Karpas-422 (cell line): ENCODE data around the gene ERC1. TPM values are rescaled to one million over a fixed set of nuclear protein-coding genes. Genes with fewer than 3 reads are reported as not detected.
"Not testable (repeated sequence)": the region's sequence is repeated elsewhere in the genome, so short reads cannot be mapped to it uniquely, and the experiment has no call there.

Experiments used
- DNase-seq: peaks from one replicate; pipeline ENCODE4 v3.0.0-alpha.2; 2015
- H2AFZ ChIP-seq: fragments of 200-600 bp; sonication (generic); 2 replicates; pipeline ENCODE4 v1.6.1; 2014; ENCODE audit warnings: antibody characterized with exemption, low read length, mixed read lengths
- H3K27ac ChIP-seq: fragments of 200-600 bp; sonication (generic); 2 replicates; pipeline ENCODE4 v1.5.1; 2014; ENCODE audit warnings: mild to moderate bottlenecking, low read length, moderate library complexity
- H3K27me3 ChIP-seq: fragments of 200-600 bp; sonication (generic); 2 replicates; pipeline ENCODE4 v1.6.1; 2014; ENCODE audit warnings: low read length, mixed read lengths
- H3K36me3 ChIP-seq: fragments of 200-600 bp; sonication (generic); 2 replicates; pipeline ENCODE4 v1.6.1; 2014; ENCODE audit warnings: low read length, mixed read lengths; ENCODE audit not compliant: insufficient read depth
- H3K4me1 ChIP-seq: fragments of 200-600 bp; sonication (generic); 2 replicates; pipeline ENCODE4 v1.6.1; 2014; ENCODE audit warnings: mild to moderate bottlenecking, low read length, mixed read lengths
- H3K4me2 ChIP-seq: fragments of 200-600 bp; sonication (generic); 2 replicates; pipeline ENCODE4 v1.6.1; 2014; ENCODE audit warnings: low read length, low read depth, mild to moderate bottlenecking; ENCODE audit not compliant: poor library complexity, severe bottlenecking
- H3K4me3 ChIP-seq: fragments of 200-600 bp; sonication (generic); 2 replicates; pipeline ENCODE4 v1.5.1; 2014; ENCODE audit warnings: mild to moderate bottlenecking, antibody characterized with exemption, low read length, mixed read lengths
- H3K79me2 ChIP-seq: fragments of 200-600 bp; sonication (generic); 2 replicates; pipeline ENCODE4 v1.6.1; 2014; ENCODE audit warnings: mild to moderate bottlenecking, low read length, mixed read lengths
- H3K9ac ChIP-seq: fragments of 200-600 bp; sonication (generic); 2 replicates; pipeline ENCODE4 v1.6.0; 2014; ENCODE audit warnings: low read length
- H3K9me2 ChIP-seq: fragments of 200-600 bp; sonication (generic), shearing (Covaris generic); replicated peaks from 2 replicates; pipeline ENCODE4 v1.6.0; 2014; ENCODE audit warnings: mild to moderate bottlenecking, low read length, moderate library complexity; ENCODE audit not compliant: insufficient read depth
- H3K9me3 ChIP-seq: fragments of 300-700, 200-600 bp; sonication (generic); 2 replicates; pipeline ENCODE4 v1.6.1; 2014; ENCODE audit warnings: low read length, mixed read lengths
- H4K20me1 ChIP-seq: fragments of 200-600 bp; sonication (generic); 2 replicates; pipeline ENCODE4 v1.6.1; 2014; ENCODE audit warnings: mild to moderate bottlenecking, antibody characterized with exemption, low read length, low read depth; ENCODE audit not compliant: insufficient read depth
- total RNA-seq: library from RNA; depleted of rRNA; stranded (reverse); fragments of >200 nt; shearing (Covaris generic); gene quantifications from 2 replicates; pipeline ENCODE4 v1.2.3, GENCODE V29; 2014; ENCODE audit warnings: low replicate concordance

ERC1 gene
- total RNA-seq, 1 experiment from 2014 or later: 20.3 TPM

- H3K9me3 ChIP-seq: no peaks in the 10 kb centered on the region
- no peak overlapping the region for H3K9ac ChIP-seq
- no peaks in the 10 kb centered on the region for H4K20me1 ChIP-seq
- peak overlapping the region; percentile 34 for H3K4me2 ChIP-seq
- H3K79me2 ChIP-seq: no peaks in the 10 kb centered on the region
- H3K27me3 ChIP-seq: no peaks in the 10 kb centered on the region
- no peak for DNase-seq
- H3K9me2 ChIP-seq: no peaks in the 10 kb centered on the region
- H3K27ac ChIP-seq: peak overlapping the region; percentile 20; the same call in 1 of the 2 replicates
- peaks cover 13% of the 10 kb centered on the region for H3K4me1 ChIP-seq
- peak overlapping the region; percentile 54; the same call in 1 of the 2 replicates for H2AFZ ChIP-seq
- peaks cover 22% of the 10 kb centered on the region for H3K36me3 ChIP-seq
- H3K4me3 ChIP-seq: no peak overlapping the region
These were observed 194.6 kb downstream of the ERC1 start for GRCh38 chr12:1185460-1186182.

DNA sequence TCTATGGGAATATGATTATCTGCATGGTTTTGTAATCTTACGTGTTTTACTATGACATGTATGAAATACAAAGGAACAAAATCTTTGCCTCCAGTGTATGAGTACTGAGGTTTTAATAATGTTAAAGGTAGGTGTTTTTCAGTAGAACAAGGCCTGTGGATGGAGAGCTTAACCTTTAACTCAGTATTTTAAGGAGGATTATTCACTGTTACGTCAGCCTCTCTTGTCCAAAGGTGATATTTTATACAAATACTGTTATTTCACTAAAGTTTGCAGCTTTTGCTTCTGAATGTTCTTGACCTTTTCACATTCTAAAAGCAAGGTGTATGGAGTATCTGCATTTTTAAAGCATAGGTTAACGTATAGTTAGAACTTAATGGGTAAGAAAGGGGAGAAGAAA is 195.3 kb downstream of the ERC1 start:
- peaks cover 22% of the 10 kb centered on the region for H3K36me3 ChIP-seq
- peaks cover 19% of the 10 kb centered on the region for H3K4me1 ChIP-seq
- H3K4me2 ChIP-seq: no peak overlapping the region
- H3K4me3 ChIP-seq: no peak overlapping the region
- H4K20me1 ChIP-seq: no peaks in the 10 kb centered on the region
- no peaks in the 10 kb centered on the region for H3K79me2 ChIP-seq
- no peak for DNase-seq
- peak overlapping the region; percentile 20; the same call in 1 of the 2 replicates for H3K27ac ChIP-seq
- H2AFZ ChIP-seq: no peak overlapping the region
- H3K9ac ChIP-seq: no peak overlapping the region
- H3K9me3 ChIP-seq: no peaks in the 10 kb centered on the region
- no peaks in the 10 kb centered on the region for H3K27me3 ChIP-seq
- no peaks in the 10 kb centered on the region for H3K9me2 ChIP-seq

GRCh38 chr12:1188016-1188415 is 197.0 kb downstream of the ERC1 start:
- H3K27me3 ChIP-seq: no peaks in the 10 kb centered on the region
- H2AFZ ChIP-seq: no peak overlapping the region
- H3K27ac ChIP-seq: no peak overlapping the region
- H3K4me3 ChIP-seq: no peak overlapping the region
- H3K36me3 ChIP-seq: peaks cover 12% of the 10 kb centered on the region
- H3K4me2 ChIP-seq: no peak overlapping the region
- H3K9me3 ChIP-seq: no peaks in the 10 kb centered on the region
- no peak overlapping the region for H3K9ac ChIP-seq
- no peaks in the 10 kb centered on the region for H4K20me1 ChIP-seq
- H3K9me2 ChIP-seq: no peaks in the 10 kb centered on the region
- peaks cover 36% of the 10 kb centered on the region for H3K4me1 ChIP-seq
- DNase-seq: no peak
- H3K79me2 ChIP-seq: peaks cover 12% of the 10 kb centered on the region

- Histone ChIP-seq H3K4me2 (no peak overlapping the region), H3K9ac (no peak overlapping the region), H3K27me3 (no peaks in the 10 kb centered on the region), H3K4me3 (no peak overlapping the region), H3K79me2 (peaks cover 12% of the 10 kb centered on the region), H3K27ac (no peak overlapping the region), H3K9me2 (no peaks in the 10 kb centered on the region), H3K4me1 (peaks cover 36% of the 10 kb centered on the region), H4K20me1 (no peaks in the 10 kb centered on the region), H2AFZ (no peak overlapping the region), H3K9me3 (no peaks in the 10 kb centered on the region), H3K36me3 (peaks cover 12% of the 10 kb centered on the region)
- no peak for DNase-seq
These were observed 198.1 kb downstream of the ERC1 start for GRCh38 chr12:1189163-1189562.

GRCh38 chr12:1195513-1195912 is 204.5 kb downstream of the ERC1 start:
- Histone ChIP-seq H3K27ac (no peak overlapping the region), H3K79me2 (peaks cover 15% of the 10 kb centered on the region), H3K27me3 (no peaks in the 10 kb centered on the region), H2AFZ (no peak overlapping the region), H3K36me3 (peaks cover 17% of the 10 kb centered on the region), H3K9me2 (no peaks in the 10 kb centered on the region), H3K9ac (no peak overlapping the region), H4K20me1 (no peaks in the 10 kb centered on the region), H3K9me3 (peaks cover 7% of the 10 kb centered on the region), H3K4me1 (peaks cover 24% of the 10 kb centered on the region), H3K4me3 (no peak overlapping the region), H3K4me2 (no peak overlapping the region)
- no peak for DNase-seq

DNA sequence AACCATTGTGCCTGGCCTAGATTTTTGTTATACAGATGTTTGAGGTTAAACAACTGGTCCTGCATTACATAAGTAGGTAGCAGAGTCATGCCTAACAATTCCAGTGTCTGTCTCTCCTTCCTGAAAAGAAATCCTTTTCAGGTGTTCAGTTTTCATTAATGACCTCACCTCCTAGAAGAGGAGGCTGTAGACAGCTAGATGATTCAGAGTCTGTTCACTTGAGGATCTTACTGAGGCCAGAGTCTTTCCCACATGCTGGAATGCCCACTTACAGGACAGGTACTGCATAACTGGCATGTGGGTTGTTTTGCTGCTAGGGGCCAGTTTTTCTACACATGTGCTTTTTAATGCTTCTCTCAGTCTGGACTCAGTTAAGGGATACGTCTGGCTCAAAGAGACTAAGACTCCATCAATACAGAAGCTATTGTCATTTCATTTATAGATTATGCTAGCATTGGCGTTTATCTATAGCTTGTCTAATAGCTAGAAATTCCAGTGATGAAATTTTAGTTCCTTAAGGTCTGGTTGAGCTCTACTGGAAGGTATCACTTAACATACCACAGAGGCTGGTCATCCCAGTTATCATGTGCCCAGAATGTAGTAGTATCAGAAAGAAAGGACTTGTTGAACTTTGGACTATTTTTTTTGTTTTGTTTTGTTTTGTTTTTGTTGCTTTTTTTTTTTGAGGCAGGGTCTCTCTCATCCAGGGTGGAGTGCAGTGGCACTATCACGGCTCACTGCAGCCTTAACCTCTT is 206.4 kb downstream of the ERC1 start:
- Histone ChIP-seq H3K9ac (no peak overlapping the region), H3K27me3 (no peaks in the 10 kb centered on the region), H3K4me2 (no peak overlapping the region), H3K79me2 (peaks cover 7% of the 10 kb centered on the region), H2AFZ (no peak overlapping the region), H3K36me3 (peaks cover 17% of the 10 kb centered on the region), H4K20me1 (no peaks in the 10 kb centered on the region), H3K27ac (no peak overlapping the region), H3K9me2 (no peaks in the 10 kb centered on the region), H3K4me1 (peaks cover 8% of the 10 kb centered on the region), H3K9me3 (peaks cover 7% of the 10 kb centered on the region), H3K4me3 (no peak overlapping the region)
- no peak for DNase-seq

- H2AFZ ChIP-seq, H3K79me2 ChIP-seq, H4K20me1 ChIP-seq, H3K4me2 ChIP-seq, H3K9me3 ChIP-seq, H3K9ac ChIP-seq, H3K27ac ChIP-seq, H3K27me3 ChIP-seq, DNase-seq, H3K9me2 ChIP-seq, H3K4me3 ChIP-seq: not testable (repeated sequence)
- H3K36me3 ChIP-seq: peaks cover 17% of the 10 kb centered on the region
- peaks cover 17% of the 10 kb centered on the region for H3K4me1 ChIP-seq
These were observed 207.8 kb downstream of the ERC1 start for GRCh38 chr12:1198854-1199253.

DNA sequence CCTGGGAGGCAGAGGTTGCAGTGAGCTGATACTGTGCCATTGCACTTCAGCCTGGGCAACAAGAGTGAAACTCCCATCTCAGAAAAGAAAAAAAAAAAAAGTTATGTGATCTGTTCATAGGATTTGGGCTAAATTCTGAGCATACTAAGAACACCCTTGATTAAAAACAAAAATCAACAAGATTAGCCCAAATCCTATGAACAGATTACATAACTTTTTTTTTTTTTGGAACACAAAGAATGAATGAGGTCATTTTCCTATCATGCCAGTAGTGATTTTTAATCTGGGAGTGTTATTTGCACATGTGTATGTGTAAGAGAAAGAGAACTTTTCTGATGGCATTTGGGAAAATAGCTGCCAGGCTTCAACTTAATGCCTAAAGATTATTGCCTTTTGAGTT is 208.7 kb downstream of the ERC1 start:
- H3K27me3 ChIP-seq: no peaks in the 10 kb centered on the region
- H3K27ac ChIP-seq: no peak overlapping the region
- no peaks in the 10 kb centered on the region for H3K9me2 ChIP-seq
- no peak overlapping the region for H3K4me2 ChIP-seq
- DNase-seq: no peak
- H3K9ac ChIP-seq: no peak overlapping the region
- no peak overlapping the region for H3K4me3 ChIP-seq
- peaks cover 11% of the 10 kb centered on the region; the same call in 1 of the 2 replicates for H3K79me2 ChIP-seq
- H3K36me3 ChIP-seq: peaks cover 17% of the 10 kb centered on the region
- H2AFZ ChIP-seq: no peak overlapping the region
- H3K4me1 ChIP-seq: peaks cover 25% of the 10 kb centered on the region
- peaks cover 7% of the 10 kb centered on the region for H3K9me3 ChIP-seq
- no peaks in the 10 kb centered on the region for H4K20me1 ChIP-seq
